ENCODE data around the gene MTNR1B.

MTNR1B gene

GRCh38 chr11:92969634-92970347 lies at the start of gene MTNR1B:
MTNR1B (plus strand) TSS chr11:92969651; CDS start chr11:92969726, 75 bp downstream.
- H3K27ac ChIP-seq: no peak within 1 kb of the TSS
- TF ChIP-seq CTCF (conservative IDR thresholded peaks at IDR 0.05): no peak

GRCh38 chr11:92920331-92920730 lies 49.1 kb upstream of the MTNR1B start:
- TF ChIP-seq CTCF (conservative IDR thresholded peaks at IDR 0.05): no peak
- no peak overlapping the region for H3K27ac ChIP-seq

GRCh38 chr11:92922731-92923130 lies 46.7 kb upstream of the MTNR1B start:
- TF ChIP-seq CTCF (conservative IDR thresholded peaks at IDR 0.05): no peak
- no peak overlapping the region for H3K27ac ChIP-seq

GRCh38 chr11:92929246-92929645 lies 40.2 kb upstream of the MTNR1B start:
- no peak for TF ChIP-seq CTCF (conservative IDR thresholded peaks at IDR 0.05)
- no peak overlapping the region for H3K27ac ChIP-seq

- H3K27ac ChIP-seq: no peak overlapping the region
- no peak for TF ChIP-seq CTCF (conservative IDR thresholded peaks at IDR 0.05)
These were observed 39.8 kb upstream of the MTNR1B start for GRCh38 chr11:92929653-92930052.

- no peak for TF ChIP-seq CTCF (conservative IDR thresholded peaks at IDR 0.05)
These were observed 37.6 kb upstream of the MTNR1B start for GRCh38 chr11:92931746-92932422.

GRCh38 chr11:92939305-92939704 lies 30.1 kb upstream of the MTNR1B start:
- H3K27ac ChIP-seq: no peak overlapping the region
- TF ChIP-seq CTCF (conservative IDR thresholded peaks at IDR 0.05): no peak

More at GRCh38 chr11:92931746-92932422, 37.6 kb upstream of the MTNR1B start:
- no peak overlapping the region for H3K27ac ChIP-seq
